Neuronal stem cell (in vitro differentiated cells): ENCODE data around the gene KLF17.

Experiments
- DNase-seq: peaks from one replicate; pipeline ENCODE4 v3.0.0-alpha.2; 2013; ENCODE audit warnings: low spot score
- H2AFZ ChIP-seq: one replicate; pipeline ENCODE4 v1.6.1; 2013; ENCODE audit warnings: mild to moderate bottlenecking, low read length, inconsistent platforms
- H2AK5ac ChIP-seq: 2 replicates; pipeline ENCODE4 v1.6.1; 2013; ENCODE audit warnings: low read depth, mild to moderate bottlenecking, inconsistent platforms, low read length, moderate library complexity, mixed read lengths
- H2BK120ac ChIP-seq: 2 replicates; pipeline ENCODE4 v1.6.1; 2013; ENCODE audit warnings: low read depth, mild to moderate bottlenecking, inconsistent platforms, low read length, moderate library complexity, mixed read lengths
- H2BK12ac ChIP-seq: one replicate; pipeline ENCODE4 v1.6.1; 2013; ENCODE audit warnings: low read length, inconsistent platforms
- H2BK15ac ChIP-seq: 2 replicates; pipeline ENCODE4 v1.6.1; 2013; ENCODE audit warnings: mild to moderate bottlenecking, low read length, inconsistent platforms, mixed read lengths
- H2BK5ac ChIP-seq: one replicate; pipeline ENCODE4 v1.6.1; 2013; ENCODE audit warnings: inconsistent platforms, mild to moderate bottlenecking, low read length, moderate library complexity
- H3K14ac ChIP-seq: one replicate; pipeline ENCODE4 v1.6.1; 2013; ENCODE audit warnings: low read length, inconsistent platforms
- H3K18ac ChIP-seq: 2 replicates; pipeline ENCODE4 v1.6.1; 2013; ENCODE audit warnings: low read length, inconsistent platforms
- H3K23ac ChIP-seq: 2 replicates; pipeline ENCODE4 v1.6.1; 2013; ENCODE audit warnings: low read depth, mild to moderate bottlenecking, mixed read lengths, low read length, inconsistent platforms; ENCODE audit not compliant: poor library complexity
- H3K27ac ChIP-seq: replicated peaks from 3 replicates; pipeline ENCODE4 v1.5.1; 2013; ENCODE audit warnings: low read length, inconsistent platforms
- H3K27me3 ChIP-seq, 3 experiments: 2 replicates each; pipeline ENCODE4 v1.6.1; 2013; ENCODE audit warnings: low read length in 3 of 3, mild to moderate bottlenecking in 2 of 3, inconsistent platforms in 1 of 3, low read depth in 1 of 3, mixed read lengths in 1 of 3, moderate library complexity in 1 of 3; ENCODE audit not compliant: control insufficient read depth in 3 of 3, insufficient read depth in 3 of 3
- H3K36me3 ChIP-seq, 2 donors: replicated peaks in 1 of 2; 2 replicates each; pipeline ENCODE4 v1.6.1; 2013; ENCODE audit warnings: low read length in 2 of 2; ENCODE audit not compliant: control insufficient read depth in 2 of 2, insufficient read depth in 2 of 2
- H3K4ac ChIP-seq: 2 replicates; pipeline ENCODE4 v1.6.1; 2013; ENCODE audit warnings: inconsistent platforms, mild to moderate bottlenecking, low read length, moderate library complexity
- H3K4me1 ChIP-seq, 2 donors: 1 replicate in 1 of 2; 2 replicates in 1 of 2; pipeline ENCODE4 v1.6.1; 2013; ENCODE audit warnings: low read length in 2 of 2, low read depth in 1 of 2; ENCODE audit not compliant: control insufficient read depth in 2 of 2, insufficient read depth in 1 of 2
- H3K4me2 ChIP-seq: one replicate; pipeline ENCODE4 v1.6.1; 2013; ENCODE audit warnings: mild to moderate bottlenecking, low read length, inconsistent platforms; ENCODE audit not compliant: insufficient read depth, poor library complexity, severe bottlenecking
- H3K4me3 ChIP-seq, 2 donors: 2 replicates each; pipeline ENCODE4 v1.5.1; 2013; ENCODE audit warnings: low read length in 2 of 2, mild to moderate bottlenecking in 2 of 2, inconsistent platforms in 1 of 2, moderate library complexity in 1 of 2
- H3K79me1 ChIP-seq: one replicate; pipeline ENCODE4 v1.6.1; 2013; ENCODE audit warnings: low read depth, mild to moderate bottlenecking, inconsistent platforms, low read length, moderate library complexity
- H3K9ac ChIP-seq: one replicate; pipeline ENCODE4 v1.6.1; 2013; ENCODE audit warnings: mild to moderate bottlenecking, low read depth, low read length, inconsistent platforms; ENCODE audit not compliant: poor library complexity
- H3K9me3 ChIP-seq, 2 donors: replicated peaks in 1 of 2; 2 replicates each; pipeline versions ENCODE3 to v1.6.1; 2013; ENCODE audit warnings: low read length in 2 of 2, mild to moderate bottlenecking in 2 of 2, inconsistent platforms in 1 of 2, low read depth in 1 of 2, mixed read lengths in 1 of 2, moderate library complexity in 1 of 2; ENCODE audit not compliant: control insufficient read depth in 2 of 2, insufficient read depth in 1 of 2
- H4K8ac ChIP-seq: one replicate; pipeline ENCODE4 v1.6.1; 2013; ENCODE audit warnings: low read depth, mild to moderate bottlenecking, inconsistent platforms, low read length, moderate library complexity
- H4K91ac ChIP-seq: one replicate; pipeline ENCODE4 v1.6.1; 2013; ENCODE audit warnings: low read length, low read depth, mild to moderate bottlenecking, inconsistent platforms; ENCODE audit not compliant: poor library complexity
- WGBS, 2 donors: extraction: QIAGEN DNeasy Blood & Tissue Kit; methylation state at CpG; one replicate each; pipeline ENCODE4 v1.1.7; 2013; ENCODE audit warnings: missing lambda C conversion rate in 2 of 2, mixed read lengths in 1 of 2; ENCODE audit not compliant: insufficient read length in 2 of 2, insufficient replicate concordance in 1 of 2; ENCODE audit errors: extremely low coverage in 2 of 2; 5-methylcytosine and 5-hydroxymethylcytosine counted together

KLF17 gene

GRCh38 chr1:44120398-44120949 is 1.9 kb downstream of the KLF17 start:
- no peak overlapping the region for H2BK120ac ChIP-seq
- no peak overlapping the region for H3K27ac ChIP-seq
- H3K18ac ChIP-seq: no peak overlapping the region
- no peak overlapping the region for H2BK5ac ChIP-seq
- no peak overlapping the region for H4K91ac ChIP-seq
- H3K4me1 ChIP-seq: no peaks in the 10 kb centered on the region
- H3K9me3 ChIP-seq: no peaks in the 10 kb centered on the region
- H4K8ac ChIP-seq: no peak overlapping the region
- H3K36me3 ChIP-seq: no peaks in the 10 kb centered on the region
- H3K79me1 ChIP-seq: no peaks in the 10 kb centered on the region
- no peak overlapping the region for H3K9ac ChIP-seq
- H3K27me3 ChIP-seq: peaks cover 0 to 5% (median 0%) of the 10 kb centered on the region in 3 experiments
- WGBS, 2 donors: no CpG with 5 or more reads among the region's 5 CpGs
- no peak overlapping the region for H2BK15ac ChIP-seq
- no peak overlapping the region for H3K14ac ChIP-seq
- H3K4me3 ChIP-seq: no peak overlapping the region
- no peak overlapping the region for H3K23ac ChIP-seq
- DNase-seq: no peak
- H3K4me2 ChIP-seq: no peak overlapping the region
- H3K4ac ChIP-seq: no peak overlapping the region
- H2AFZ ChIP-seq: no peak overlapping the region
- no peak overlapping the region for H2BK12ac ChIP-seq
- no peak overlapping the region for H2AK5ac ChIP-seq

- no peak for DNase-seq
These were observed 11.2 kb downstream of the KLF17 start for GRCh38 chr1:44129616-44130500.

GRCh38 chr1:44131411-44131810 is 12.8 kb downstream of the KLF17 start:
- Histone ChIP-seq H2BK15ac (no peak overlapping the region), H3K4me3 (no peak overlapping the region), H2BK12ac (no peak overlapping the region), H3K27ac (no peak overlapping the region), H4K8ac (no peak overlapping the region), H2BK120ac (no peak overlapping the region), H3K9me3 (no peaks in the 10 kb centered on the region), H2BK5ac (no peak overlapping the region), H3K9ac (no peak overlapping the region), H3K18ac (no peak overlapping the region), H3K27me3 (peaks cover 0 to 14% (median 0%) of the 10 kb centered on the region in 3 experiments), H3K79me1 (no peaks in the 10 kb centered on the region), H3K4ac (no peak overlapping the region), H3K4me1 (no peaks in the 10 kb centered on the region), H3K4me2 (no peak overlapping the region), H2AFZ (no peak overlapping the region), H3K23ac (no peak overlapping the region), H3K36me3 (no peaks in the 10 kb centered on the region), H3K14ac (no peak overlapping the region), H4K91ac (no peak overlapping the region), H2AK5ac (no peak overlapping the region)
- whole genome bisulfite sequencing, 2 donors: no CpG with 5 or more reads among the region's 3 CpGs
- no peak for DNase-seq

More at GRCh38 chr1:44129616-44130500, 11.2 kb downstream of the KLF17 start:
- Histone ChIP-seq H3K27me3 (peaks cover 0 to 14% (median 0%) of the 10 kb centered on the region in 3 experiments), H3K4ac (no peak overlapping the region), H3K4me1 (no peaks in the 10 kb centered on the region), H3K18ac (no peak overlapping the region), H2BK15ac (no peak overlapping the region), H2BK12ac (no peak overlapping the region), H3K9me3 (no peaks in the 10 kb centered on the region), H3K4me3 (no peak overlapping the region), H3K14ac (no peak overlapping the region), H3K79me1 (no peaks in the 10 kb centered on the region), H3K23ac (no peak overlapping the region), H3K9ac (no peak overlapping the region), H3K4me2 (no peak overlapping the region), H2AFZ (no peak overlapping the region), H4K8ac (no peak overlapping the region), H3K36me3 (no peaks in the 10 kb centered on the region), H2BK120ac (no peak overlapping the region), H3K27ac (no peak overlapping the region), H2BK5ac (no peak overlapping the region), H2AK5ac (no peak overlapping the region), H4K91ac (no peak overlapping the region)
- no CpG with 5 or more reads among the region's 16 CpGs for WGBS, 2 donors
